Measurements from ENCODE around the gene PLXNA4. TPM values are rescaled to one million over a fixed set of nuclear protein-coding genes. Genes with fewer than 3 reads are reported as not detected.

The PLXNA4 gene
- total and polyA plus RNA-seq, 9 of the 15 experiments (the other 6 are each of a cell fraction or from before 2014, with no cell fraction given), result under 0.01 to 0.09 TPM; not detected in 7

DNA sequence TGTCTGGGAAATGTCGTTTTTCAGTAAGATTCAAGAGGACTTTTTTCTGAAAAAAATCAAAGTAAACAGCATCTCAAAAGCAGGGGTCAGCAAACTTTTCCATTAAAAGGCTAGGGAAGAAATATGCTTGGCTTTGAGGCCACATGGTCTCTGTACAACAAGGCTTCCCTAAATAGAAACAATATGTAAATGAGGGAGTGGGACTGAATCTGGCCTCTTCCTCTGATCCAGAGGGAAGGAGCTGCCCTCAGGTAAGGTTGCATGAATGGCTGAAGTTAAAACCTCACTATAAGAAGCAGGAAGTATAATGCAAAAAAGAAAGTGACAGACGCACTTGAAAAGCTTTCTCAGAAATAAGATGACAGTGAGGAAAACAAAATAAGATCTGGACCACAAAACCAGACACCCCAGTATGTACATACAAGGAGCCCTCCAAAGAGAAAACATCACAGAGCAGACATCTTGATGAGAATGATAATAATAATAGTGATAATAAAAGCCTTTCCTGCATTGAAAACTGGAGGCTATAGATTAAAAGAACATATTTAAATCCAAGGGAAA is 115.2 kb downstream of the PLXNA4 start (continued):
- no peak for TF ChIP-seq MCM3 (IDR thresholded peaks at IDR 0.05)
- no peak for TF ChIP-seq ZNF561 (CRISPR knock-in tag; conservative IDR thresholded peaks at IDR 0.05)
- TF ChIP-seq LEF1 (IDR thresholded peaks at IDR 0.05), result no peak
- TF ChIP-seq, protein P1, sequence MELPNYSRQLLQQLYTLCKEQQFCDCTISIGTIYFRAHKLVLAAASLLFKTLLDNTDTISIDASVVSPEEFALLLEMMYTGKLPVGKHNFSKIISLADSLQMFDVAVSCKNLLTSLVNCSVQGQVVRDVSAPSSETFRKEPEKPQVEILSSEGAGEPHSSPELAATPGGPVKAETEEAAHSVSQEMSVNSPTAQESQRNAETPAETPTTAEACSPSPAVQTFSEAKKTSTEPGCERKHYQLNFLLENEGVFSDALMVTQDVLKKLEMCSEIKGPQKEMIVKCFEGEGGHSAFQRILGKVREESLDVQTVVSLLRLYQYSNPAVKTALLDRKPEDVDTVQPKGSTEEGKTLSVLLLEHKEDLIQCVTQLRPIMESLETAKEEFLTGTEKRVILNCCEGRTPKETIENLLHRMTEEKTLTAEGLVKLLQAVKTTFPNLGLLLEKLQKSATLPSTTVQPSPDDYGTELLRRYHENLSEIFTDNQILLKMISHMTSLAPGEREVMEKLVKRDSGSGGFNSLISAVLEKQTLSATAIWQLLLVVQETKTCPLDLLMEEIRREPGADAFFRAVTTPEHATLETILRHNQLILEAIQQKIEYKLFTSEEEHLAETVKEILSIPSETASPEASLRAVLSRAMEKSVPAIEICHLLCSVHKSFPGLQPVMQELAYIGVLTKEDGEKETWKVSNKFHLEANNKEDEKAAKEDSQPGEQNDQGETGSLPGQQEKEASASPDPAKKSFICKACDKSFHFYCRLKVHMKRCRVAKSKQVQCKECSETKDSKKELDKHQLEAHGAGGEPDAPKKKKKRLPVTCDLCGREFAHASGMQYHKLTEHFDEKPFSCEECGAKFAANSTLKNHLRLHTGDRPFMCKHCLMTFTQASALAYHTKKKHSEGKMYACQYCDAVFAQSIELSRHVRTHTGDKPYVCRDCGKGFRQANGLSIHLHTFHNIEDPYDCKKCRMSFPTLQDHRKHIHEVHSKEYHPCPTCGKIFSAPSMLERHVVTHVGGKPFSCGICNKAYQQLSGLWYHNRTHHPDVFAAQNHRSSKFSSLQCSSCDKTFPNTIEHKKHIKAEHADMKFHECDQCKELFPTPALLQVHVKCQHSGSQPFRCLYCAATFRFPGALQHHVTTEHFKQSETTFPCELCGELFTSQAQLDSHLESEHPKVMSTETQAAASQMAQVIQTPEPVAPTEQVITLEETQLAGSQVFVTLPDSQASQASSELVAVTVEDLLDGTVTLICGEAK (IDR thresholded peaks at IDR 0.05), result no peak
- TF ChIP-seq, protein P1 (CRISPR knock-in tag; IDR thresholded peaks at IDR 0.05), result no peak
- TF ChIP-seq CREM (IDR thresholded peaks at IDR 0.05; ENCODE audit: low read depth), result no peak
- TF ChIP-seq ZNF717 (CRISPR knock-in tag; IDR thresholded peaks at IDR 0.05), result no peak
- TF ChIP-seq, protein P2, sequence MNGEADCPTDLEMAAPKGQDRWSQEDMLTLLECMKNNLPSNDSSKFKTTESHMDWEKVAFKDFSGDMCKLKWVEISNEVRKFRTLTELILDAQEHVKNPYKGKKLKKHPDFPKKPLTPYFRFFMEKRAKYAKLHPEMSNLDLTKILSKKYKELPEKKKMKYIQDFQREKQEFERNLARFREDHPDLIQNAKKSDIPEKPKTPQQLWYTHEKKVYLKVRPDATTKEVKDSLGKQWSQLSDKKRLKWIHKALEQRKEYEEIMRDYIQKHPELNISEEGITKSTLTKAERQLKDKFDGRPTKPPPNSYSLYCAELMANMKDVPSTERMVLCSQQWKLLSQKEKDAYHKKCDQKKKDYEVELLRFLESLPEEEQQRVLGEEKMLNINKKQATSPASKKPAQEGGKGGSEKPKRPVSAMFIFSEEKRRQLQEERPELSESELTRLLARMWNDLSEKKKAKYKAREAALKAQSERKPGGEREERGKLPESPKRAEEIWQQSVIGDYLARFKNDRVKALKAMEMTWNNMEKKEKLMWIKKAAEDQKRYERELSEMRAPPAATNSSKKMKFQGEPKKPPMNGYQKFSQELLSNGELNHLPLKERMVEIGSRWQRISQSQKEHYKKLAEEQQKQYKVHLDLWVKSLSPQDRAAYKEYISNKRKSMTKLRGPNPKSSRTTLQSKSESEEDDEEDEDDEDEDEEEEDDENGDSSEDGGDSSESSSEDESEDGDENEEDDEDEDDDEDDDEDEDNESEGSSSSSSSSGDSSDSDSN (IDR thresholded peaks at IDR 0.05; ENCODE audit: borderline replicate concordance in 1 of 2, low read depth in 2 of 2, low read length in 2 of 2), result no peak
- TF ChIP-seq XRCC3 (IDR thresholded peaks at IDR 0.05), result no peak
- TF ChIP-seq KLF16 (IDR thresholded peaks at IDR 0.05), result no peak
- no peak for TF ChIP-seq CEBPG (CRISPR knock-in tag; IDR thresholded peaks at IDR 0.05)
- no peak for TF ChIP-seq CEBPG (tag; conservative IDR thresholded peaks at IDR 0.05 in 1 of 2, IDR thresholded peaks at IDR 0.05 in 1 of 2)
- no peak for TF ChIP-seq BHLHE40 (IDR thresholded peaks at IDR 0.05; ENCODE audit: low read length)
- TF ChIP-seq ZNF766 (CRISPR knock-in tag; conservative IDR thresholded peaks at IDR 0.05), result no peak
- TF ChIP-seq NR2C1 (IDR thresholded peaks at IDR 0.05), result no peak
- TF ChIP-seq NR2C1 (tag; IDR thresholded peaks at IDR 0.05), result no peak
- no peak for TF ChIP-seq ETV1 (tag; conservative IDR thresholded peaks at IDR 0.05; ENCODE audit: low read depth)
- no peak for TF ChIP-seq KDM2B (CRISPR knock-in tag; IDR thresholded peaks at IDR 0.05)
- TF ChIP-seq RBM17 (IDR thresholded peaks at IDR 0.05; ENCODE audit: borderline replicate concordance, low read depth, low read length), result no peak
